SK-N-SH (cell line): ENCODE data around the gene CLRN3. TPM values are rescaled to one million over a fixed set of nuclear protein-coding genes. Genes with fewer than 3 reads are reported as not detected.

Experiments
- CTCF ChIA-PET: fragments of 300-600, 350-600 bp; formaldehyde crosslinking; extraction: SDS; loops from one replicate; lab custom pipeline; 2021; lab: Yijun Ruan, JAX
- POLR2A ChIA-PET: fragments of 350-600 bp; sonication (Branson Sonifier 250); formaldehyde crosslinking; extraction: SDS; loops from one replicate; lab custom pipeline; 2020; ENCODE audit warnings: antibody characterized with exemption, inconsistent platforms; lab: Yijun Ruan, JAX
- DNase-seq: peaks from one replicate; pipeline ENCODE4 v3.0.0; 2012
- H2AFZ ChIP-seq: fragments of 200-600 bp; sonication (generic); 2 replicates; pipeline ENCODE4 v1.8.1; 2016; ENCODE audit warnings: antibody characterized with exemption, mild to moderate bottlenecking, low read depth
- H3F3A ChIP-seq: fragments of 200-600 bp; sonication (generic); replicated peaks from 2 replicates; pipeline ENCODE3; 2016; ENCODE audit warnings: antibody characterized with exemption, mild to moderate bottlenecking; ENCODE audit not compliant: insufficient read depth
- H3K27ac ChIP-seq, 2 experiments: fragments of 200-500 bp in 1 of 2; fragments of 200-600 bp in 1 of 2; sonication (Bioruptor generic) in 1 of 2; sonication (generic), shearing (Covaris generic) in 1 of 2; 2 replicates each; pipeline versions ENCODE4 v1.5.1 to v1.6.1; 2014 to 2016; ENCODE audit warnings: low read depth in 2 of 2, inconsistent platforms in 1 of 2, low read length in 1 of 2, mild to moderate bottlenecking in 1 of 2, mixed read lengths in 1 of 2
- H3K27me3 ChIP-seq: fragments of 200-600 bp; sonication (generic), shearing (Covaris generic); 2 replicates; pipeline ENCODE4 v1.6.1; 2016; ENCODE audit warnings: mixed run types; ENCODE audit not compliant: insufficient read depth
- H3K36me3 ChIP-seq, 2 experiments: fragments of 200-500 bp in 1 of 2; fragments of 200-600 bp in 1 of 2; sonication (Bioruptor generic) in 1 of 2; sonication (generic) in 1 of 2; replicated peaks in 1 of 2; 2 replicates each; pipeline versions ENCODE3 to v1.5.1; 2014 to 2016; ENCODE audit warnings: low read length in 1 of 2, mild to moderate bottlenecking in 1 of 2; ENCODE audit not compliant: insufficient read depth in 2 of 2, control insufficient read depth in 1 of 2
- H3K4me1 ChIP-seq, 2 experiments: fragments of 200-500 bp in 1 of 2; fragments of 200-600 bp in 1 of 2; sonication (Bioruptor generic) in 1 of 2; sonication (generic), shearing (Covaris generic) in 1 of 2; 2 replicates each; pipeline versions ENCODE4 v1.5.1 to v1.6.1; 2014 to 2016; ENCODE audit warnings: low read depth in 1 of 2, low read length in 1 of 2, mixed run types in 1 of 2; ENCODE audit not compliant: insufficient read depth in 2 of 2, control insufficient read depth in 1 of 2
- H3K4me2 ChIP-seq: fragments of 200-600 bp; sonication (generic), shearing (Covaris generic); 2 replicates; pipeline ENCODE4 v1.6.1; 2017; ENCODE audit warnings: mixed run types
- H3K4me3 ChIP-seq, 2 experiments: fragments of 200-500 bp in 1 of 2; fragments of 200-600 bp in 1 of 2; sonication (Bioruptor generic) in 1 of 2; sonication (generic), shearing (Covaris generic) in 1 of 2; 2 replicates each; pipeline versions ENCODE4 v1.5.1 to v1.8.1; 2014 to 2016; ENCODE audit warnings: low read depth in 2 of 2, inconsistent platforms in 1 of 2, low read length in 1 of 2, mild to moderate bottlenecking in 1 of 2, mixed read lengths in 1 of 2, moderate library complexity in 1 of 2
- H3K79me2 ChIP-seq: fragments of 200-600 bp; sonication (generic); 2 replicates; pipeline ENCODE4 v1.8.1; 2017; ENCODE audit warnings: mild to moderate bottlenecking; ENCODE audit not compliant: insufficient read depth
- H3K9ac ChIP-seq: fragments of 200-600 bp; sonication (generic); 2 replicates; pipeline ENCODE4 v1.6.1; 2017; ENCODE audit warnings: mixed run types
- H3K9me2 ChIP-seq: fragments of 200-600 bp; sonication (generic); 2 replicates; pipeline ENCODE4 v1.6.1; 2017; ENCODE audit warnings: mixed run types
- H3K9me3 ChIP-seq: fragments of 200-600 bp; sonication (generic); 2 replicates; pipeline ENCODE4 v1.6.1; 2017; ENCODE audit warnings: mixed run types, mild to moderate bottlenecking, moderate library complexity
- H4K20me1 ChIP-seq: fragments of 200-600 bp; sonication (generic); 2 replicates; pipeline ENCODE4 v1.6.1; 2017; ENCODE audit warnings: mild to moderate bottlenecking, mixed run types; ENCODE audit not compliant: insufficient read depth
- CHD2 ChIP-seq: fragments of 150-350 bp; IDR thresholded peaks from 2 replicates; pipeline ENCODE4 v1.6.1; 2018; ENCODE audit warnings: low read length; ENCODE audit not compliant: partially characterized antibody
- ELF1 ChIP-seq: IDR thresholded peaks from 2 replicates; pipeline ENCODE4 v1.4.0; 2012
- EP300 ChIP-seq, 2 experiments: IDR thresholded peaks; 2 replicates each; pipeline versions ENCODE4 v1.4.0 to v1.6.1; 2012; ENCODE audit warnings: borderline replicate concordance in 1 of 2, low read depth in 1 of 2, low read length in 1 of 2
- EZH2phosphoT487 ChIP-seq: fragments of 200-600 bp; sonication (generic); IDR thresholded peaks from 2 replicates; pipeline ENCODE4 v1.6.1; 2017; ENCODE audit warnings: low read depth, mixed run types, mild to moderate bottlenecking, antibody characterized with exemption, moderate library complexity, borderline replicate concordance
- FOSL2 ChIP-seq: IDR thresholded peaks from 2 replicates; pipeline ENCODE4 v1.4.0; 2012; ENCODE audit warnings: low read depth, mild to moderate bottlenecking, moderate library complexity, borderline replicate concordance
- FOXJ3 ChIP-seq: sonication (generic); formaldehyde crosslinking; IDR thresholded peaks from 2 replicates; pipeline ENCODE4 v1.5.1; 2020; ENCODE audit warnings: mild to moderate bottlenecking, missing genetic modification reagents
- JUND ChIP-seq: IDR thresholded peaks from 2 replicates; pipeline ENCODE4 v1.4.0; 2012
- MXI1 ChIP-seq: IDR thresholded peaks from 2 replicates; pipeline ENCODE4 v1.6.1; 2012; ENCODE audit warnings: mild to moderate bottlenecking, low read depth, low read length, improper control_type of control experiment
- NFIC ChIP-seq: IDR thresholded peaks from 2 replicates; pipeline ENCODE4 v1.4.0; 2012; ENCODE audit warnings: borderline replicate concordance
- REST ChIP-seq: IDR thresholded peaks from 2 replicates; pipeline ENCODE4 v1.6.1; 2012; ENCODE audit warnings: mild to moderate bottlenecking, low read depth, low read length, moderate library complexity
- RFX5 ChIP-seq: IDR thresholded peaks from 2 replicates; pipeline ENCODE4 v1.6.1; 2012; ENCODE audit warnings: mild to moderate bottlenecking, improper control_type of control experiment, low read length
- RXRA ChIP-seq: IDR thresholded peaks from 2 replicates; pipeline ENCODE4 v1.4.0; 2012; ENCODE audit warnings: low read depth, mild to moderate bottlenecking, borderline replicate concordance
- TAF1 ChIP-seq: IDR thresholded peaks from 2 replicates; pipeline ENCODE4 v1.6.1; 2012; ENCODE audit warnings: low read depth, mild to moderate bottlenecking, low read length, moderate library complexity, borderline replicate concordance
- YY1 ChIP-seq: IDR thresholded peaks from 2 replicates; pipeline ENCODE4 v1.4.0; 2012; ENCODE audit warnings: low read depth, mild to moderate bottlenecking
- ZBTB33 ChIP-seq: IDR thresholded peaks from 2 replicates; pipeline ENCODE4 v1.4.0; 2012; ENCODE audit warnings: low read depth, borderline replicate concordance
- WGBS: methylation state at CpG from one replicate; pipeline ENCODE4 v1.1.6; 2017; ENCODE audit warnings: low lambda C conversion rate; 5-methylcytosine and 5-hydroxymethylcytosine counted together
- polyA plus RNA-seq, 3 experiments: library from polyadenylated mRNA; depleted of rRNA; stranded (reverse); fragments of >200 nt; gene quantifications; 2 replicates each; pipeline ENCODE4 v1.2.3, GENCODE V29; 2012
- TF ChIP-seq, protein P1 (sequence below): IDR thresholded peaks from 2 replicates; pipeline ENCODE4; 2012
- TF ChIP-seq, protein P2 (sequence below): fragments of 150-350 bp; IDR thresholded peaks from 2 replicates; pipeline ENCODE4 v1.6.1; 2016; ENCODE audit warnings: mild to moderate bottlenecking, low read depth, low read length

The CLRN3 gene
- polyA plus RNA-seq, 1 of the 3 experiments (the other 2 are of a cell fraction), result 0.25 TPM

- WGBS, result 100% methylated on average over 5 of the region's 5 CpGs
- CTCF ChIA-PET, result interaction anchor here (0.6 to 11.2 kb wide), 8 partner anchors 9 to 1650 kb away, joined by 3 to 73 read pairs (median 3); partner anchors contain the start of gene PTPRE
- no peaks in the 10 kb centered on the region for H3K27me3 ChIP-seq
Measured at GRCh38 chr10:127918572-127918971, 25.8 kb upstream of the CLRN3 start.

More at GRCh38 chr10:127918572-127918971, 25.8 kb upstream of the CLRN3 start:
- TF ChIP-seq ZBTB33 (no peak), CHD2 (no peak), FOSL2 (no peak), RFX5 (no peak), YY1 (no peak), REST (no peak), ELF1 (no peak), FOXJ3 (no peak), NFIC (no peak), EP300 (IDR thresholded peaks at IDR 0.05; ENCODE audit: borderline replicate concordance in 1 of 2, low read depth in 1 of 2, low read length in 1 of 2) (no peak), JUND (no peak), EZH2phosphoT487 (no peak), RXRA (no peak), TAF1 (no peak), MXI1 (no peak)
- TF ChIP-seq, protein P1, sequence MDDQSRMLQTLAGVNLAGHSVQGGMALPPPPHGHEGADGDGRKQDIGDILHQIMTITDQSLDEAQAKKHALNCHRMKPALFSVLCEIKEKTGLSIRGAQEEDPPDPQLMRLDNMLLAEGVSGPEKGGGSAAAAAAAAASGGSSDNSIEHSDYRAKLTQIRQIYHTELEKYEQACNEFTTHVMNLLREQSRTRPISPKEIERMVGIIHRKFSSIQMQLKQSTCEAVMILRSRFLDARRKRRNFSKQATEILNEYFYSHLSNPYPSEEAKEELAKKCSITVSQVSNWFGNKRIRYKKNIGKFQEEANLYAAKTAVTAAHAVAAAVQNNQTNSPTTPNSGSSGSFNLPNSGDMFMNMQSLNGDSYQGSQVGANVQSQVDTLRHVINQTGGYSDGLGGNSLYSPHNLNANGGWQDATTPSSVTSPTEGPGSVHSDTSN, result no peak
- TF ChIP-seq, protein P2, sequence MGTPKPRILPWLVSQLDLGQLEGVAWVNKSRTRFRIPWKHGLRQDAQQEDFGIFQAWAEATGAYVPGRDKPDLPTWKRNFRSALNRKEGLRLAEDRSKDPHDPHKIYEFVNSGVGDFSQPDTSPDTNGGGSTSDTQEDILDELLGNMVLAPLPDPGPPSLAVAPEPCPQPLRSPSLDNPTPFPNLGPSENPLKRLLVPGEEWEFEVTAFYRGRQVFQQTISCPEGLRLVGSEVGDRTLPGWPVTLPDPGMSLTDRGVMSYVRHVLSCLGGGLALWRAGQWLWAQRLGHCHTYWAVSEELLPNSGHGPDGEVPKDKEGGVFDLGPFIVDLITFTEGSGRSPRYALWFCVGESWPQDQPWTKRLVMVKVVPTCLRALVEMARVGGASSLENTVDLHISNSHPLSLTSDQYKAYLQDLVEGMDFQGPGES, result no peak
- H2AFZ ChIP-seq, result no peak overlapping the region
- no peak overlapping the region for H3K27ac ChIP-seq
- peak; percentile 5 for DNase-seq
- H3K79me2 ChIP-seq, result no peaks in the 10 kb centered on the region; the same call in 1 of the 2 replicates
- peaks cover 20 to 34% of the 10 kb centered on the region in 2 experiments; a peak in 3 of 4 replicates for H3K4me1 ChIP-seq
- no peak overlapping the region for H3K9ac ChIP-seq
- H3K4me3 ChIP-seq, result no peak overlapping the region
- H3K4me2 ChIP-seq, result no peak overlapping the region
- POLR2A ChIA-PET, result no interaction called here
- H3K36me3 ChIP-seq, result no peaks in the 10 kb centered on the region
- no peaks in the 10 kb centered on the region for H4K20me1 ChIP-seq
- no peaks in the 10 kb centered on the region for H3K9me2 ChIP-seq
- H3F3A ChIP-seq, result peaks cover 17% of the 10 kb centered on the region
- no peaks in the 10 kb centered on the region for H3K9me3 ChIP-seq
